Measurements from ENCODE around the gene CEPT1. TPM values are rescaled to one million over a fixed set of nuclear protein-coding genes. Genes with fewer than 3 reads are reported as not detected.

Gene CEPT1
- total and polyA plus RNA-seq, 2 of the 8 experiments (the other 6 are each of a cell fraction or from before 2014, with no cell fraction given) = 18.5 to 28.6 TPM

- DNase-seq (ENCODE audit: low read depth in 1 of 2, low spot score in 2 of 2) (no peak), FAIRE-seq (no peak)
- no peak overlapping the region for H4K91ac ChIP-seq (replicated peaks; ENCODE audit: insufficient read length, low read length)
- ChIA-PET POLR2A (ENCODE audit: partially characterized antibody) (no interaction called here), CTCF (ENCODE audit: partially characterized antibody) (interaction anchor here (1.0 to 2.2 kb wide), 6 partner anchors 30 to 203 kb away, joined by 3 to 9 read pairs (median 4); no protein-coding TSS in a partner anchor)
- no peak overlapping the region for H3K14ac ChIP-seq (ENCODE audit: insufficient read length)
- no peak overlapping the region for H3K9ac ChIP-seq (replicated peaks in 1 of 4; ENCODE audit: extremely low read depth in 1 of 4, low read depth in 3 of 4, low read length in 3 of 4)
- H3K23ac ChIP-seq (ENCODE audit: insufficient read length) = no peak overlapping the region
- H4K20me1 ChIP-seq (replicated peaks in 1 of 2; ENCODE audit: control insufficient read depth in 1 of 2, insufficient read depth in 2 of 2, low read length in 2 of 2) = no peaks in the 10 kb centered on the region
- no peak overlapping the region for H3K4me3 ChIP-seq (ENCODE audit: extremely low read depth in 1 of 4, insufficient read depth in 2 of 4, low read depth in 3 of 4, low read length in 4 of 4)
- H3K79me2 ChIP-seq (ENCODE audit: control insufficient read depth in 1 of 2, insufficient read depth in 2 of 2, low read length in 2 of 2) = no peaks in the 10 kb centered on the region
- H2AFZ ChIP-seq (ENCODE audit: low read length) = no peak overlapping the region
- no peak overlapping the region for H2BK15ac ChIP-seq (ENCODE audit: low read length)
- no peak overlapping the region for H3K56ac ChIP-seq (replicated peaks; ENCODE audit: insufficient read length, low read depth, low read length)
- H3K18ac ChIP-seq (ENCODE audit: extremely low read depth, low read length) = no peak overlapping the region
- H4K8ac ChIP-seq (ENCODE audit: extremely low read depth, insufficient read depth, low read length) = no peak overlapping the region
- no peak overlapping the region for H2BK120ac ChIP-seq (replicated peaks; ENCODE audit: low read depth, low read length)
- no peaks in the 10 kb centered on the region for H3K9me3 ChIP-seq (ENCODE audit: insufficient read depth in 2 of 2, low read depth in 1 of 2, low read length in 1 of 2)
- WGBS, 2 experiments (ENCODE audit: extremely low coverage in 1 of 2, insufficient coverage in 1 of 2, insufficient read length in 1 of 2, insufficient replicate concordance in 2 of 2, low coverage in 1 of 2, low lambda C conversion rate in 2 of 2, missing lambda C conversion rate in 1 of 2) = 91% methylated on average over 6 of the region's 6 CpGs; no CpG with 5 or more reads in 1 of the 2 experiments
- H2BK5ac ChIP-seq (ENCODE audit: low read depth, low read length) = no peak overlapping the region
- H3K23me2 ChIP-seq (ENCODE audit: low read depth, low read length) = no peaks in the 10 kb centered on the region
- no peaks in the 10 kb centered on the region for H3K79me1 ChIP-seq (ENCODE audit: low read depth, low read length)
- no peak overlapping the region for H4K5ac ChIP-seq (ENCODE audit: insufficient read length, low read depth, low read length)
- no peak overlapping the region for H2AK5ac ChIP-seq (ENCODE audit: low read depth, low read length)
- H3K4ac ChIP-seq (replicated peaks; ENCODE audit: insufficient read length, low read depth, low read length) = no peak overlapping the region
- no peaks in the 10 kb centered on the region for H3K27me3 ChIP-seq (replicated peaks in 1 of 4; ENCODE audit: control insufficient read depth in 3 of 4, extremely low read depth in 1 of 4, insufficient read depth in 3 of 4, low read length in 3 of 4)
- TF ChIP-seq EZH2 (IDR thresholded peaks at IDR 0.05; ENCODE audit: low read depth, low read length, severe bottlenecking) = no peak
- TF ChIP-seq SIRT6 (IDR thresholded peaks at IDR 0.05; ENCODE audit: low read length) = no peak
- no peak for TF ChIP-seq HDAC2 (IDR thresholded peaks at IDR 0.05; ENCODE audit: borderline replicate concordance in 1 of 2, low read depth in 2 of 2, low read length in 2 of 2)
- TF ChIP-seq TAF1 (IDR thresholded peaks at IDR 0.05; ENCODE audit: low read depth, low read length) = no peak
- no peak for TF ChIP-seq MAX (IDR thresholded peaks at IDR 0.05)
- TF ChIP-seq CHD2 (IDR thresholded peaks at IDR 0.05; ENCODE audit: low read length) = no peak
- TF ChIP-seq TEAD4 (IDR thresholded peaks at IDR 0.05; ENCODE audit: low read depth, low read length) = no peak
- TF ChIP-seq SRF (IDR thresholded peaks at IDR 0.05; ENCODE audit: low read depth, low read length) = no peak
- no peak for TF ChIP-seq CTCF (IDR thresholded peaks at IDR 0.05; ENCODE audit: control extremely low read depth in 1 of 3, insufficient read depth in 1 of 3, low read depth in 1 of 3, low read length in 3 of 3)
- no peaks in the 10 kb centered on the region for H3K4me1 ChIP-seq (replicated peaks in 1 of 4; ENCODE audit: control insufficient read depth in 3 of 4, insufficient read depth in 4 of 4, low read length in 3 of 4)
- H3K36me3 ChIP-seq (ENCODE audit: control insufficient read depth in 2 of 4, insufficient read depth in 4 of 4, low read length in 3 of 4) = no peaks in the 10 kb centered on the region
- no peak overlapping the region for H3K27ac ChIP-seq (ENCODE audit: low read depth, low read length)
- H2BK20ac ChIP-seq (ENCODE audit: low read length) = no peak overlapping the region
- H2BK12ac ChIP-seq (ENCODE audit: low read depth, low read length) = no peak overlapping the region
- no peak overlapping the region for H3K4me2 ChIP-seq (ENCODE audit: insufficient read depth in 1 of 2, low read depth in 2 of 2, low read length in 2 of 2)
These were observed 88.1 kb downstream of the CEPT1 start for GRCh38 chr1:111227851-111228747.
